PC-3 (cell line): ENCODE measurements around the gene RPF1.

Experiments used
- EZH2 ChIP-seq: fragments of 300-600 bp; sonication (generic); IDR thresholded peaks from one replicate; pipeline ENCODE4 v1.6.1; 2017; ENCODE audit warnings: antibody characterized with exemption, mild to moderate bottlenecking, low read length; ENCODE audit not compliant: unreplicated experiment
- EZH2phosphoT487 ChIP-seq: fragments of 300-600 bp; sonication (generic); IDR thresholded peaks from 2 replicates; pipeline ENCODE4 v1.6.1; 2018; ENCODE audit warnings: mild to moderate bottlenecking, antibody characterized with exemption, low read length, borderline replicate concordance
- TF ChIP-seq, protein P1 (sequence below): fragments of 300-600 bp; sonication (generic); conservative IDR thresholded peaks from 2 replicates; pipeline ENCODE4 v1.5.1; 2017; ENCODE audit warnings: antibody characterized with exemption, low read depth, mild to moderate bottlenecking, low read length

DNA sequence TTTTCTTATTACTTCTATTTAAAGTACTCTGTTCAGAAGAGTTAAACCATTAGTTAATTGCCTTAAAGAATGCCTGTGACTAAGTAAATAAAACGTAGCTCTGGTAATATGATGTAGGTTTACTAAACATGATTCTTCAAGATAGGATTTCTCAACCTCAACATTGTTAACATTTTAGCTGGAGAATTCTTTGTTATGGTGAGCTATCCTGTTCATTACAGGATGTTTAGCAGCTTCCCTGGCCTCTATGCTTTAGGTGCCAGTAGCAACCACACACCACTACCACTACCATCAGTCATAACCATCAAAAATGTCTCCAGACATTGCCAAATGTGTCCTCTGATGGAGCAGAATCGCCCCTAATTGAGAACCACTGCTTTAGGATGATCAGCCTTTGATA lies 10.7 kb downstream of the RPF1 start:
- TF ChIP-seq, protein P1, sequence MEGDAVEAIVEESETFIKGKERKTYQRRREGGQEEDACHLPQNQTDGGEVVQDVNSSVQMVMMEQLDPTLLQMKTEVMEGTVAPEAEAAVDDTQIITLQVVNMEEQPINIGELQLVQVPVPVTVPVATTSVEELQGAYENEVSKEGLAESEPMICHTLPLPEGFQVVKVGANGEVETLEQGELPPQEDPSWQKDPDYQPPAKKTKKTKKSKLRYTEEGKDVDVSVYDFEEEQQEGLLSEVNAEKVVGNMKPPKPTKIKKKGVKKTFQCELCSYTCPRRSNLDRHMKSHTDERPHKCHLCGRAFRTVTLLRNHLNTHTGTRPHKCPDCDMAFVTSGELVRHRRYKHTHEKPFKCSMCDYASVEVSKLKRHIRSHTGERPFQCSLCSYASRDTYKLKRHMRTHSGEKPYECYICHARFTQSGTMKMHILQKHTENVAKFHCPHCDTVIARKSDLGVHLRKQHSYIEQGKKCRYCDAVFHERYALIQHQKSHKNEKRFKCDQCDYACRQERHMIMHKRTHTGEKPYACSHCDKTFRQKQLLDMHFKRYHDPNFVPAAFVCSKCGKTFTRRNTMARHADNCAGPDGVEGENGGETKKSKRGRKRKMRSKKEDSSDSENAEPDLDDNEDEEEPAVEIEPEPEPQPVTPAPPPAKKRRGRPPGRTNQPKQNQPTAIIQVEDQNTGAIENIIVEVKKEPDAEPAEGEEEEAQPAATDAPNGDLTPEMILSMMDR: no peak
- TF ChIP-seq EZH2 (no peak), EZH2phosphoT487 (no peak)
